IPS-20b (cell line): ENCODE measurements around the gene TRIM21.
"Not testable (repeated sequence)": the region's sequence is repeated elsewhere in the genome, so short reads cannot be mapped to it uniquely, and the experiment has no call there.

Source experiments
- H3K27ac ChIP-seq: one replicate; pipeline ENCODE4 v1.5.1; 2013; ENCODE audit warnings: low read length
- H3K27me3 ChIP-seq: 2 replicates; pipeline ENCODE4 v1.6.1; 2013; ENCODE audit warnings: mild to moderate bottlenecking, low read length, inconsistent platforms; ENCODE audit not compliant: insufficient read depth
- H3K36me3 ChIP-seq: 2 replicates; pipeline ENCODE4 v1.6.1; 2013; ENCODE audit warnings: low read depth, mild to moderate bottlenecking, inconsistent platforms, low read length, moderate library complexity; ENCODE audit not compliant: insufficient read depth
- H3K4me1 ChIP-seq: 2 replicates; pipeline ENCODE4 v1.6.1; 2013; ENCODE audit warnings: mild to moderate bottlenecking, control low read depth, inconsistent platforms, low read length, moderate library complexity; ENCODE audit not compliant: insufficient read depth
- H3K4me3 ChIP-seq: 2 replicates; pipeline ENCODE4 v1.5.1; 2013; ENCODE audit warnings: mild to moderate bottlenecking, low read length, inconsistent platforms
- H3K9ac ChIP-seq: 2 replicates; pipeline ENCODE4 v1.6.1; 2013; ENCODE audit warnings: low read depth, mild to moderate bottlenecking, inconsistent platforms, low read length, moderate library complexity
- H3K9me3 ChIP-seq: 2 replicates; pipeline ENCODE4 v1.6.1; 2013; ENCODE audit warnings: mild to moderate bottlenecking, low read depth, low read length, inconsistent platforms; ENCODE audit not compliant: insufficient read depth

TRIM21 gene

DNA sequence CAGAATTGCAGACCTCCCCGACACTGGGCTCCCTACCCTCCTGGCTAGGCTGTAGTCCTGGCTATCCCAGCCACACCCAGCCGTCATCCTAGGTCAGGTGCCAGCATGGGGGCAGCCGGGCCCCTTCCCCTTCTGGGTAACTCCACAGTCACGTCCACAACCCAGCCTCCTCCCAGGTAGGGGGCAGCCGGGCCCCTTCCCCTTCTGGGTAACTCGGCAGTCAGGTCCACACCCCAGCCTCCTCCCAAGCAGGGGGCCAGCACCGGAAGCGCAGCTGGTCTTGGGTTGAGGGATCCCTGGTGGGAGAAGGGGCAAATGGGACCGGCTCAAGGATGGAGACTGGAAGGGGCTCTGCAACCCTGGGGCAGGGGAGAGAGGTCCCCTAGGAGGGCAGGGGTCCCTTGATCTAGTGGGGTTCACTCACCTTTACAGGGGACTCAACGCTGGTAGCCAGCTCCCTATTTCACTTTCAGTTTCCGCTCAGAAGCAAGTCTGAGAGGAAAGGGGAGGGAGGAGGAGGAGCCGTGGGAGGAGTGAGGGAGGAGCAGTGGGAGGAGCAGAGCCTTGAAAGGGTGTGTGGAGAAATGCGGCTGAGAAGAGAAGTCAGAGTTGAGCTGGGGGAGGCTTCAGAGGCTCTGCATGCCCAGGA, at the start of gene TRIM21:
TSS of gene TRIM21 (minus strand) at position 494 of the 649 bp plus-strand sequence. CDS start 3,293 bp downstream, outside the sequence.
- peaks cover 16% of the 10 kb centered on the region for H3K36me3 ChIP-seq
- peak within 1 kb of the TSS; percentile 68; the same call in 1 of the 2 replicates for H3K9ac ChIP-seq
- no peaks in the 10 kb centered on the region for H3K9me3 ChIP-seq
- H3K27ac ChIP-seq, result peak within 1 kb of the TSS; percentile 48
- H3K4me3 ChIP-seq, result peak within 1 kb of the TSS; percentile 88
- H3K27me3 ChIP-seq, result no peaks in the 10 kb centered on the region
- no peaks in the 10 kb centered on the region for H3K4me1 ChIP-seq

DNA sequence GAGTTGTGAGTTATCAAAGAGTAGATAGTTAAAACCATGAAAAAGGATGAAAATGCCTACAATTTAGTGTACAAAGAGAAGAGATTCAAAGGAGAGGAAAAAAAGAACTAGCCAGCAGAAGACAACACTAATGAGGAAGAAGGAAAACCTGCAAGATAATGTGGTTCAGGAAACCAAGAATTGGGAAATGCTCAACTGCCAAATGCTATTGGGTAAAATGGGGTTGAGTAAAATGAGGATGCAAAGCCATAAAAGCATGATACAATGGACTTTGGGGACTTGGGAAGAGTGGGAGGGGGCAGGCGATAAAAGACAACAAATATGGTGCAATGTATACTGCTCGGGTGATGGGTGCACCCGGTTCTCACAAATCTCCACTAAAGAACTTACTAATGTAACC, 48.0 kb upstream of the TRIM21 start:
- no peak overlapping the region for H3K9ac ChIP-seq
- no peaks in the 10 kb centered on the region for H3K36me3 ChIP-seq
- no peaks in the 10 kb centered on the region for H3K4me1 ChIP-seq
- no peak overlapping the region for H3K4me3 ChIP-seq
- H3K9me3 ChIP-seq, result peaks cover 3% of the 10 kb centered on the region; the same call in 1 of the 2 replicates
- H3K27ac ChIP-seq, result no peak overlapping the region
- no peaks in the 10 kb centered on the region for H3K27me3 ChIP-seq

DNA sequence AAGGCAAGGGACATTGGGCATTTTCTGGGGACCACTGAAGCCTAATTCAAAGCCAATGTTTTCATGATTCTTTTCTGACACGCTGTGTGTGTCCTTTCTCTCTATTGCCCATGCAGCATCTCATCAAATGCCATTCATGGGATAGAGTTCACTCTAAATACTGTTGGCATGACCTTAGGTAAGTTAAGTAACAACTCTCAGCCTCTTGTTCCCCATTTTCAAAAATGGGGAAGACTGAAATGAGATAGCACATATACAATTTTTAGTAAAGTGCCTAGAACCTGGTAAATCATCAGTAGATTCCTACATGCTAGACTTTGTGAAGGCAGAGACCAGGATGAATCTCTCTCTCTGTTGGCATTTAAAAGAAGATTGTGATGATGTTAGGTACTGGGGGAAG, 42.9 kb upstream of the TRIM21 start:
- Histone ChIP-seq H3K27me3 (no peaks in the 10 kb centered on the region), H3K4me1 (peaks cover 7% of the 10 kb centered on the region), H3K9me3 (peaks cover 3% of the 10 kb centered on the region; the same call in 1 of the 2 replicates), H3K4me3 (no peak overlapping the region), H3K27ac (no peak overlapping the region), H3K9ac (no peak overlapping the region), H3K36me3 (no peaks in the 10 kb centered on the region)

- H3K9me3 ChIP-seq, result peaks cover 2% of the 10 kb centered on the region; the same call in 1 of the 2 replicates
- peaks cover 7% of the 10 kb centered on the region for H3K4me1 ChIP-seq
- H3K36me3 ChIP-seq, result no peaks in the 10 kb centered on the region
- no peak overlapping the region for H3K4me3 ChIP-seq
- no peaks in the 10 kb centered on the region for H3K27me3 ChIP-seq
- no peak overlapping the region for H3K27ac ChIP-seq
- no peak overlapping the region for H3K9ac ChIP-seq
These were observed 40.4 kb upstream of the TRIM21 start for GRCh38 chr11:4433856-4434255.

DNA sequence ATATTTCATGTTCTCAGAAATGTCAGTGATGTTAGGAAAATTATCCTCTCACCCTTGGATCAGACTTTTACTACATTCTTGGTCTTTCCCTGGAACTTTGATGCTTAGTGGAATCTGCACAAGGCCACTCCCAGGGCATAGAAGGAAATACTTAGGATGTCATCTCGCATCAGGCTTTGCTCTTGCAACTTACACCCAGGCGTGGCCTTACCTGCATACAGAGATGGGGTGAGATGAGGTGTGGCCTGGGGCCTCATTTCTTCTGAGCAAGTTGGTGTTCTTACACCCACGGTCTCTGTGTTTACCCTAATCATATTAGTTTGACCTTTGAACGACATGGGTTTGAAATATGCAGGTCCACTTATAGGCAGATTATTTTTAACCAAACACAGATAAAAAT, 36.5 kb upstream of the TRIM21 start:
- Histone ChIP-seq H3K4me1 (peaks cover 7% of the 10 kb centered on the region), H3K36me3 (no peaks in the 10 kb centered on the region), H3K9me3 (no peaks in the 10 kb centered on the region), H3K4me3 (no peak overlapping the region), H3K27ac (no peak overlapping the region), H3K9ac (no peak overlapping the region), H3K27me3 (no peaks in the 10 kb centered on the region)

DNA sequence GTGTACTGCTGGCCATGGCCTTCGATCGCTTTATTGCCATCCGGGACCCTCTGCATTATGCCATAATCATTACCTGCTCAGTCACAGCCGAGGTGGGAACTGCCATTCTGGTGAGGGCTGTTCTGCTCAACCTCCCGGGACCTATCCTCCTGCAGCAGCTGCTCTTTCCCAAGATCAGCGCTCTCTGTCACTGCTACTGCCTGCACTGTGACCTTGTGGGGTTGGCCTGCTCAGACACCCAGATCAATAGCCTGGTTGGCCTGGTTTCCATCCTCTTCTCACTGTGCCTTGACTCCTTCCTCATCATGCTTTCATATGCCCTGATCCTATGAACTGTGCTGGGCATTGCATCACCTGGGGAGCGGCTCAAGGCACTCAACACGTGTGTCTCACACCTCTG, 24.9 kb upstream of the TRIM21 start:
- no peak overlapping the region for H3K4me3 ChIP-seq
- no peaks in the 10 kb centered on the region for H3K9me3 ChIP-seq
- H3K4me1 ChIP-seq, result no peaks in the 10 kb centered on the region
- H3K27ac ChIP-seq, result no peak overlapping the region
- no peaks in the 10 kb centered on the region for H3K27me3 ChIP-seq
- no peak overlapping the region for H3K9ac ChIP-seq
- H3K36me3 ChIP-seq, result no peaks in the 10 kb centered on the region

GRCh38 chr11:4416816-4417215, 23.3 kb upstream of the TRIM21 start:
- Histone ChIP-seq H3K27me3 (no peaks in the 10 kb centered on the region), H3K9me3 (no peaks in the 10 kb centered on the region), H3K9ac (no peak overlapping the region)

DNA sequence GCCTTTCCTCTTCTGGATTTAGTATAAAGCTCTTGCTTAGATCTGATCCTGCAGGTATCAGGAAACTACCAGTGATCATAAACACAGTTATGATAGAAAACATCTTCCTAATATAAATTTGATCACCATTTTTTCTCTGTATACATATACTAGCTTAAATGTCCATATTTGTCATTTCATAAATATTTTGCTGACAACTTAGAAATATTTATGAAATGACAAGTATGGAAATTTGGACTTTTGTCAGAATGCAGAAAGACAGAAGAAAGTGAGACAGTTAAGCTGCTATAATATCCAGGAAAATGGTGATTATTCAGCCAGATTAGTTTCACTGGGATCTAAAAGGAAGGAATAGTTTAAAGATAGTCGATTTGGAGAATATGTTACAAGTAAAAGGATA, 22.8 kb upstream of the TRIM21 start:
- Histone ChIP-seq H3K27me3 (no peaks in the 10 kb centered on the region), H3K9ac (no peak overlapping the region), H3K4me3 (no peak overlapping the region)

More at GRCh38 chr11:4416816-4417215, 23.3 kb upstream of the TRIM21 start:
- Histone ChIP-seq H3K4me3 (no peak overlapping the region), H3K27ac (no peak overlapping the region), H3K36me3 (no peaks in the 10 kb centered on the region), H3K4me1 (no peaks in the 10 kb centered on the region)

DNA sequence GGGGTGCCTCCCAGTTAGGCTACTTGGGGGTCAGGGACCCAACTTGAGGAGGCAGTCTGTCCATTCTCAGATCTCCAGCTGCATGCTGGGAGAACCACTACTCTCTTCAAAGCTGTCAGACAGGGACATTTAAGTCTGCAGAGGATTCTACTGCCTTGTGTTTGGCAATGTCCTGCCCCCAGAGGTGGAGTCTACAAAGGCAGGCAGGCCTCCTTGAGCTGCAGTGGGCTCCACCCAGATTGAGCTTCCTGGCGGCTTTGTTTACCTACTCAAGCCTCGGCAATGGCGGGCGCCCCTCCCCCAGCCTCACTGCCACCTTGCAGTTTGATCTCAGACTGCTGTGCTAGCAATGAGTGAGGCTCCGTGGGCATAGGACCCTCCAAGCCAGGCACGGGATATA, 12.7 kb upstream of the TRIM21 start:
- not testable (repeated sequence) for H3K27ac ChIP-seq, H3K36me3 ChIP-seq, H3K27me3 ChIP-seq, H3K9me3 ChIP-seq, H3K4me3 ChIP-seq, H3K4me1 ChIP-seq, H3K9ac ChIP-seq

More for the DNA sequence above, 22.8 kb upstream of the TRIM21 start:
- no peaks in the 10 kb centered on the region for H3K36me3 ChIP-seq
- H3K4me1 ChIP-seq, result no peaks in the 10 kb centered on the region
- no peak overlapping the region for H3K27ac ChIP-seq
- no peaks in the 10 kb centered on the region for H3K9me3 ChIP-seq

- Histone ChIP-seq H3K27me3 (no peaks in the 10 kb centered on the region), H3K27ac (no peak overlapping the region), H3K4me3 (peak overlapping the region; percentile 88), H3K9ac (peak overlapping the region; percentile 68; the same call in 1 of the 2 replicates), H3K9me3 (no peaks in the 10 kb centered on the region), H3K36me3 (peaks cover 11% of the 10 kb centered on the region), H3K4me1 (no peaks in the 10 kb centered on the region)
These were observed 339 bp upstream of the TRIM21 start for GRCh38 chr11:4393858-4394223.

DNA sequence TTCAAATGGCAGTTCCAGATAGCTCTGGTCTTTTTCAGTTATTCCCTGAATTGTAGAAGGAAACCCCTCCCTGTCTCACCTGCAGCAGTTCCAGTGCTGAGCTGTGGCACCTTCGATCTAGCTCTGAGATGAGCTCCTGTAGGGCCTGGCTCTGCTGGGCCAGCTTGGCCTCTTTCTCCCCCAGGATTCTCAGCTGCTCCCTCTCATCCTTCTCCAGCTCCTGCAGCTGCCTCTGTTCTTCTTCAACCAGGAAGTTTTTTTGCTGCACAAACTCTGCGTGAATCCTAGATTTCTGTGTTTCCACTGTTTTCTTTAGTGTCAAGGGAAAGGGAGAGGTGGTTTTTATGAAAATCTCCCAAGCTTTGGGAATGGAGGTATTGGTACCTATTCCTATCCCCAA, 5.3 kb downstream of the TRIM21 start:
- Histone ChIP-seq H3K4me3 (no peak overlapping the region), H3K27me3 (no peaks in the 10 kb centered on the region), H3K9me3 (no peaks in the 10 kb centered on the region), H3K27ac (no peak overlapping the region), H3K4me1 (no peaks in the 10 kb centered on the region), H3K9ac (no peak overlapping the region), H3K36me3 (peaks cover 38% of the 10 kb centered on the region)

DNA sequence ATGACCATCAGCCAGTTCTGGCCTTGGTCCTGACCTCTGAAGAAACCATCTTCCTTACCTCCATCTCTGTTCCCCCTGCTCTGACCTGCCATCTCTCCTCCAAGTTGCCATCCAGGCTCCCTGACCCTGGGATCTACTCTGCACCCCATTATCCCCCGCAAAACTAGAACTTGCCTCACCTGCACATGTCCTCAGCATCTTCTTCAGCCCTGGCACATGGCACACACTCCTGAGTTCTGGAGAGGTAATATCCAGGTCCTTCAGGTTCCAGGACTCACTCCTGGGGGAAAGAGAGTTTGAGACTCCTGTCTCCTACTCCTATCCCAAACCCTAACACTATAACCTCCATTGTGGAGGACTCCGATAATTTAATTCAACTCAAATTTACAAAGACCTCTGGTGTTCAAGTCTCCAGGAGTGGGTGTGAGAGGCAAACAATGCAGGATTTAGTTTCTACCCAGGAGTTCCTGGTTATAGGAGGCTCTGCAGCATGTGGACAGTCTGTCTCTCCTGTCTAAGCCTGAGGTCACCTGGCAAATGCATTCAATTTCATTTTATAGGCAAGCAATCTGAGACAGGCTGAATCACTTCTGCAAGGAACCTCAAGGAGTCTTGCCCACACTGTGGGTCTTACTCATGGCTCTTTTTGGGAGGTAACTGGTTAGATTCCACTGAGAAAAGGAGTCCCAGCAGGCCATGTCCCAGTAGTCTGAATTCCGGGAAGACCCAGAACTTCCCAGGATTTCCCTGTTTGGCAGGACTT, 7.3 kb downstream of the TRIM21 start:
- Histone ChIP-seq H3K36me3 (peaks cover 38% of the 10 kb centered on the region), H3K4me1 (no peaks in the 10 kb centered on the region), H3K27me3 (no peaks in the 10 kb centered on the region), H3K9me3 (no peaks in the 10 kb centered on the region), H3K9ac (no peak overlapping the region), H3K4me3 (no peak overlapping the region), H3K27ac (no peak overlapping the region)
